ENCODE measurements around the gene C1orf198. TPM values are rescaled to one million over a fixed set of nuclear protein-coding genes. Genes with fewer than 3 reads are reported as not detected.

C1orf198 gene
- total RNA-seq, 4 donors from 2014 or later = 95.6 to 214 (median 140) TPM

GRCh38 chr1:230843503-230844309 is 24.6 kb downstream of the C1orf198 start:
- DNase-seq (ENCODE audit: extremely low spot score) = no peak
- Histone ChIP-seq H3K4me3 (no peak overlapping the region), H3K9me3 (no peaks in the 10 kb centered on the region), H3K4me1 (peaks cover 6 to 22% (median 13%) of the 10 kb centered on the region in 4 donors), H3K27ac (replicated peaks in 1 of 4) (no peak overlapping the region), H3K36me3 (peaks cover 42 to 52% (median 46%) of the 10 kb centered on the region in 4 donors), H3K27me3 (no peaks in the 10 kb centered on the region)
- 95% methylated on average over 21 of the region's 28 CpGs for WGBS
- no peak for TF ChIP-seq POLR2A (IDR thresholded peaks at IDR 0.05; ENCODE audit: low read depth)
- TF ChIP-seq CTCF (IDR thresholded peaks at IDR 0.05) = no peak
- no peak for TF ChIP-seq POLR2AphosphoS5 (IDR thresholded peaks at IDR 0.05)
- no peak for TF ChIP-seq EP300 (IDR thresholded peaks at IDR 0.05)
- intact Hi-C loops (cut with DNase I) = no loop called here

- intact Hi-C loops (cut with DNase I) = no loop called here
- TF ChIP-seq POLR2A (IDR thresholded peaks at IDR 0.05; ENCODE audit: low read depth) (no peak), CTCF (IDR thresholded peaks at IDR 0.05) (no peak), EP300 (IDR thresholded peaks at IDR 0.05) (no peak), POLR2AphosphoS5 (IDR thresholded peaks at IDR 0.05) (no peak)
- peaks cover 51 to 59% (median 55%) of the 10 kb centered on the region in 4 donors for H3K36me3 ChIP-seq
- H3K27ac ChIP-seq (replicated peaks in 1 of 4) = no peak overlapping the region
- H3K9me3 ChIP-seq = no peaks in the 10 kb centered on the region
- H3K27me3 ChIP-seq = no peaks in the 10 kb centered on the region
- WGBS = 89% methylated on average over 3 of the region's 8 CpGs
- H3K4me1 ChIP-seq = peaks cover under 1 to 13% (median 7%) of the 10 kb centered on the region in 4 donors
- H3K4me3 ChIP-seq = no peak overlapping the region
- DNase-seq (ENCODE audit: extremely low spot score) = no peak
Observed at GRCh38 chr1:230842801-230843200, 25.5 kb downstream of the C1orf198 start.

GRCh38 chr1:230839173-230839572 is 29.1 kb downstream of the C1orf198 start:
- no peaks in the 10 kb centered on the region for H3K27me3 ChIP-seq
- intact Hi-C loops (cut with DNase I) = no loop called here
- no peak overlapping the region for H3K4me3 ChIP-seq
- peaks cover 4 to 11% (median 9%) of the 10 kb centered on the region in 4 donors for H3K4me1 ChIP-seq
- no peaks in the 10 kb centered on the region for H3K9me3 ChIP-seq
- 85% methylated on average over 10 of the region's 10 CpGs for WGBS
- H3K27ac ChIP-seq (replicated peaks in 1 of 4) = no peak overlapping the region
- peaks cover 48 to 71% (median 64%) of the 10 kb centered on the region in 4 donors for H3K36me3 ChIP-seq
- no peak for TF ChIP-seq EP300 (IDR thresholded peaks at IDR 0.05)
- no peak for TF ChIP-seq CTCF (IDR thresholded peaks at IDR 0.05)
- no peak for TF ChIP-seq POLR2A (IDR thresholded peaks at IDR 0.05; ENCODE audit: low read depth)
- no peak for TF ChIP-seq POLR2AphosphoS5 (IDR thresholded peaks at IDR 0.05)
- DNase-seq (ENCODE audit: extremely low spot score) = no peak

- TF ChIP-seq POLR2AphosphoS5 (IDR thresholded peaks at IDR 0.05) (no peak), POLR2A (IDR thresholded peaks at IDR 0.05; ENCODE audit: low read depth) (no peak), CTCF (IDR thresholded peaks at IDR 0.05) (no peak), EP300 (IDR thresholded peaks at IDR 0.05) (no peak)
- Histone ChIP-seq H3K27me3 (no peaks in the 10 kb centered on the region), H3K4me3 (no peak overlapping the region), H3K4me1 (peaks cover 8 to 12% (median 9%) of the 10 kb centered on the region in 4 donors), H3K27ac (replicated peaks in 1 of 4) (no peak overlapping the region), H3K36me3 (peaks cover 30 to 49% (median 42%) of the 10 kb centered on the region in 4 donors), H3K9me3 (no peaks in the 10 kb centered on the region)
- intact Hi-C loops (cut with DNase I) = no loop called here
- WGBS = 95% methylated on average over 5 of the region's 5 CpGs
- no peak for DNase-seq (ENCODE audit: extremely low spot score)
Observed at GRCh38 chr1:230836793-230837192, 31.5 kb downstream of the C1orf198 start.
